Renal cortex interstitium (tissue), 11 donors: Measurements from ENCODE around the gene SYCP2. TPM values are rescaled to one million over a fixed set of nuclear protein-coding genes. Genes with fewer than 3 reads are reported as not detected.

Experiments used
- DNase-seq, 11 donors: peaks; one replicate each; pipeline ENCODE4 v3.0.0-alpha.2; 2013; ENCODE audit warnings: low read depth in 9 of 11, low spot score in 4 of 11; ENCODE audit errors: extremely low read depth in 1 of 11
- polyA plus RNA-seq, 3 donors: library from polyadenylated mRNA; unstranded; fragments of 120-200 nt; gene quantifications; one replicate each; pipeline ENCODE4 v1.2.1, GENCODE V29; 2013; ENCODE audit not compliant: insufficient read length in 3 of 3

SYCP2 gene
- polyA plus RNA-seq, 3 donors = 6.1 to 10.5 (median 8.0) TPM

DNA sequence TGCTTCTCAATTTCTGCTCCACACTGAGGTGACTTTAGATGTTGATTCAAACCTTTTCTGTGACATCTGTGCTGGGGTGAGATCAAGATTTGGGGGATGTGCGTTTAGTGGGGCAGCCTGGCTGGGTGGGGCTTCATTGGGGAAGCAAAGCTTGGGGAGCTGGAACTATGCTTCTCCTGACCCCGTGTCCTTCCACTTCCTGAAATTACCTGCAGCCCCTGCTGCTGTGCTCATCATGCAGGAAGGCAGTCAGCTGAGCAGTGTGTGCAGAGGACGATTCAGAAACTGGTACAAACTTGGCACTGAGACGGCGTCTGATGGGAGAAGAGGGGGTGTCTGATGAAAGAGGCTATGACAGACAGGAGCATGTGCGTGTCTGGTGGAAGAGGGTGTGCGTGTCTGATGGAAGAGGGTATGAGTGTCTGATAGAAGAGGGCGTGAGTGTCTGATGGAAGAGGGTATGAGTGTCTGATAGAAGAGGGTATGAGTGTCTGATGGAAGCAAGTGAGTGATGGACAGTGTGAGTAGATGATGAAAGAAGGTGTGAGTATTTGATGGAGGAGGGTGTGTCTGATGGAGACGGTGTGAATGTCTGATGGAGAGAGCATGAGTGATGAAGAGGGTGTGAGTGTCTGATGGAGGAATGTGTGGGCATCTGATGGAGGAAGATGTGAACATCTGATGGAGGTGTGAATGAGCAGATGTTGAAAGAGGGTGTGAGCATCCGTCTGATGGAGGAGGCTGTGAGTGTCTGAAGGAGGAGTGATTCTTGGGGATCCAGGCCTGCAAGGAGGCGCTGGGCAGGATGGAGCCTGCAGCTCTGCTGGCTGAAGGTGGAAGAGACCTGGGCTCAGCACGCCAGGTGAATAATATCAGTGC is 103.4 kb downstream of the SYCP2 start:
- DNase-seq = no peak

DNA sequence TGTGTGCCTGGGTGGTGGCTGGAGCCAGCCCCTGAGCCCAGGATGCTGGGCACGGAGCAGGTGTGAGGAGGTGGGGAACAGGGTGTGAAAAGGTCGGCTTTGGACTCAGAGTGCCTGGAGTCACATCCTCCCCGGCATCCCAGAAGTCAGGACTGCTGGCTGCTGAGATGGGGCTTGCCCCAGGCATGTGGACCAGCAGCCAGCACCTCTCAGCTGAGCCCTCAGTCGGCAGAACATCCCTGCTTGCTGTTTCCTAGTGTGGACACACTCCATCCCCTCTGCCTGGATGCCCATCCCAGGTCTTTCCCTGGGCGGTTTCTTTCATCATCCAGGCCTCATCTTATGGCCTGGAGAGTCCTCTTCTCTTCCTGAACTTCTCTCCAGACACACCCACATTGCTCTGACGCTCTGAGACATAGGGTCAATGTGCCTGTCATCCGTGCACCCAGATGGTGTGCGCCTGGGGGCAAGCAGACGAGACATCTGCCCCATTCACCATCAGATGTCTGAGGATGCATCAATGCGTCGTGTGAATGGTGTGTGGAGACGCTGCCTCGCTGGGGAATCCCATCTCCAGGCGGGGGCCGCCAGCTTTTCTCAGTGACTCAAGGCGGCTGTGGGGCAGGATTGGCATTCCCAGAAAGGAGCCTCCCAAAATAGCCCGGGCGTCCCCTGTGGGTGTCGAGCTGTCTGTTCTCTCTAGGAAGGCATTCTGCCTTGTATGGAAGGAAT is 104.2 kb downstream of the SYCP2 start:
- DNase-seq = no peak

DNA sequence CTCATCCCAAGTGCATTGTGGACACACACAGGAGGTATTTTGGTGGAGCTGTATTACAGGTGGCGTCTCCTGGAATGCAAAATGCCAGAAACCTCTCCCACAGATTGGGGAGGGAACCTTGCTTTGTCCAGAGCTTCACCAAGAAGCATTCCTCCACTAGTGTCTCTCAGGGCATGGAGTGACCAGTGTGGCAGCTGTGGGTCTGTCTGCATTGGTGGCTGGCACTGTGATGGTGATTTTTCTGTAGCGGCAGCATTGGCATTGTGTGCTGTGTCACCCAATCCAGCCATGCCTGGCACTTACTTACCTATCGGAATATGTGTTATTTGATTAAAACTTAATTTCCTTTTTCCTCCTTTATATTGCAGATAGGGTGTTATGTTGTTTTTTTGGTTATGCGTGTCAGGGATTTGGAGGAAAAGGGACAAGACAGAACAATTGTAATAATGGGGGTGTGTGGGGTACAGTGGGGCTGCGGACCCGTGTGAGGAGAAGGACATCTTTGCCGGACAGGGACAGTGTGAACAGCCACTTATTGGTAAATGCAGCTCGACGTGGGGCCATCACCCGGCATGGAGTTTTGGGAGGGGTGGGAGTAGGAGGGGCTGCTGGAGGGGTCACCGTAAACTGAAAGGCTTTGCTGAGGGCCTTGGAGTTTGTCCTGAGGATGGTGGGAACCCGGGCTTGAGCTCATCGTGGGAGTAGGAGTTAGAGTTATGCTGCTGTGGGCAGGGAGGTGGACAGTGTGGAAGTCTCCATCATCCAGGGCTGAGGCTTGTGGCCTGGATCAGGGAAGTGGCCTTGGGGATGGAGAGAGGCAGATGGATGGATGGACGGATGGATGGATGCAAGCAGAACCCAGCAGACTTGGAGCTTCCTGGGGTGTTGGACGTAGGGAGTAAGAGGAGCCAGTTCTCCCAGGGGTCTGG is 105.0 kb downstream of the SYCP2 start:
- no peak for DNase-seq

DNA sequence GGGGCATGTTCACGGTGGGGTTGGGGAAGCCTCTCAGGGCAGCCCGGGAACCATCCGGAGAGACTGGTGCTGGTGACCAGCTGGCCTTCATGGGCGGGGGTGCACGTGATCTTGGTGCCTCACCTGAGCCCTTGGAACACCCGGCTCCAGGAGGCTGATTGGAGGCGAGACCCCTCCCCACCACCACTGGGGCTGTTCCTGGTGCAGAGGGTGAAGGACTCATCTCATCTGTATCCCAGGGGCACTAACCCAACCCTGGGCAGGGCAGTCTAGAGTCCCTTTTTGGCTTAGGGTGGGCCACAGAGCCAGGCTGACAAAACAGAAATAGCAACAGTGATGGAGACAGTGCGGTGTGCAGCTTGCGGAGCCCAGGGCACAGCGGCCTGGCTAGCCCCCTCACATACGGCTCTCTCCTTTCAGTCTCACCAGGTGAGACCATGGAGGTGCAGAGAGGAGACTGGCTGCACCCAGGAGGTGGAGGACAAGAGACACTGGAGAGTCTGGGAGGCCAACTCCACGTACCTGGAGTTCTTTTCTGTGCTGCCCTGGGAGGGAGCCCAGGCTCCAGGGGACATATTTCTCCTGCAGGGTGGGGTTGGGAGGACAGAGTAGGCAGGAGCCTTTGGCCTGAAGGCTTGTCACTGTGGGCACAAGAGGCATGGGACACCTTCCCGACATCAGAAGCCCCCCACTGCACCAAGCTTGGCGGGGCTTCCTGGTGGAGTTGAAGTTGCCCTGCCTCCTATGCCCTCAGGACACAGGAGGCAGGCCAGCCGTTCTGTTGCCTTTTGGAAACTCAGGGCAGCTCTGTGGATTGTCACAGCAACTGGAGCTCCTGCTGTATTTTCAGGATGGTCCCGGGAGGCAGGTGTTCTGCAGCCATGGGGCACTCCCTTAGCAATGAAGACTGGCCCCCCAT is 106.0 kb downstream of the SYCP2 start:
- DNase-seq = no peak

DNA sequence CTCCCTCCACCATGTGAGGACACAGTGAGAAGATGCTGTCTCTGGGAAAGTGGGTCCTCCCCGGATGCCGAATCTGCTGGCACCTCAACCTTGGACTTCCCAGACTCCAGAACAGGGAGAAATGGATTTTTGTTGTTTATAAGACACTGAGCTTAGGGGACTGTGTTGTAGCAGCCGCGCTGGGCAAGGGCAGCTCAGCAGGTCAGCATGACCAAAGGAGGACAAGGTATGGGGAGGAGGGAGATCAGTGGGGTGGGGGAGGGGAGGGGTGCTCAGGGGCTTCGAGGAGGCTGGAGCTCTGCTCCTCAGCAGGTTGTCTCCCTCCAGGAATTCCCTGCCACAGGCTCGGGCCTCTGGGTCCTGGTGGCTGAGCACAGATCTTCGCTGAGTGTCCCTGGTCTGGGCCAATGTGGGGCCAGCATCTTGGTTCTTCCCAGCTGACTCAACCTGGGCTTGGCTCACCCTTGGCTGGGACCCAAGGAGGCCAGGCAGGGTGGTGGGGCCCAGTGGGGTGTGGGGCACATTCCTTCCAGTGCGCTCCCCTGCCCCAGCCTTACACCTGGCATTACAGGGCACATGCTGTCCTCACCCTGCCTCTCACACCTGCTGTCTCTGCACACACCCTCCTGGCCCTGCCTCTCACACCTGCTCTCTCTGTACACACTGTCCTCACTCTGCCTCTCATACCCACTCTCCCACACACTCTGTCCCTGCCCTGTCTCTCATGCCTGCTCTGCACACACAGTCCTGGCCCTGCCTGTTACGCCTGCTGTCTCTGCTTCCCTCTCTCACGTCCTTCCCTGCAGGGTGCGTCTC is 107.3 kb downstream of the SYCP2 start:
- DNase-seq = no peak

DNA sequence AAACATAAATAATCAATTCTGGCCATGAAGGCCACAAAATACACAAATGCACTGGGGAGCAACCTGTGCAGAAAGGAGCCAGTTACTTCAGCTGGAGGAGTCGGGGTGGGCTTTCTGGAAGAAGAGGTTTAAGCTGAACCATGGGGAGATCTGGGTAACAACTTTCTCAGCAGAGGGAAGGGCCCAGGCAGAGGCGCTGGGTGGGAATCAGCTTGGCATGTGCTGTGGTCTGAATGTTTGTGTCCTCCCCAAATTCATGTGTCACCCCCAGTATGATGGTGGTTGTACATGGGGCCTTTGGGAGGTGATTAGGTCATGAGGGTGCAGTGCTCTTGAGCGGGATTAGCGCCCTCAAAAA is 107.9 kb downstream of the SYCP2 start:
- no peak for DNase-seq

DNA sequence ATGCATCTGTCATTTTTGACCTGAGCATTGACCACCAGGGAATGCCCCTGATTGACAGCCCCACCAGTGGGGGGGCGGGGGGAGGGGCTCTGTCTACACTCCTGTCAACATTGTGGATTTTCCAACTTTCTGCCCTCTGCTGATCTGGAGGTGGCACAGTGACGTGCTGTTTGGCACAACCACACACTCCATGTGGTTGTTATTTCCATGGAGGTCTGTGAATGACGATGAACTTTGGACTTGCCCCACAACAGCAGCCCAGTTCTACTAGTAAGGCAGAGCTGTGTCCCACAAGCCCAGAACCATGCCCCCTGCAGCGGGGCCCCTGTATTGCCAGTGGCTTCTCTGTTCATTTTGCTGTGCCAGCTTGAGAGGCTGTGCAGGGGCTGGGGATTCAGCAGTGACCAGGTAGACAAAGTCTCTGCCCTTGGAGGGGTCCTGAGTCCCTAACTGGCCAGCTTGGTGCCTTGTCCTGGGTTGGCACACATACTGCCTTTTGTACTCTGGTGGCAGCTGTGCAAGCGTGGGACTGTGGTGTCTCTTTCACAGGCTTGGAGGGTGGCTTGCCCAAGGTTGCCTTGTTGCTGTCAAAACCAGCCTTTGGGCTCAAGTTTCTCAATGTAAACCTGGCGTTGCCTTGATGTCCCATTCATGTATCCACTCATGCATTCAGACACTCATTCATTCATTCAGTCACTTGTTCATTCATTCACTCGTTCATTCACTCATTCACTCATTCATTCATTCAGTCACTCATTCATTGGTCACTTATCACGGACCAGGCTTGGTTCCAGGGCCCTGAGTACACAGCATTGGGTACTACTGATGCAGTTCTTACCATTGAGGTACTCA is 108.5 kb downstream of the SYCP2 start:
- DNase-seq = no peak

DNA sequence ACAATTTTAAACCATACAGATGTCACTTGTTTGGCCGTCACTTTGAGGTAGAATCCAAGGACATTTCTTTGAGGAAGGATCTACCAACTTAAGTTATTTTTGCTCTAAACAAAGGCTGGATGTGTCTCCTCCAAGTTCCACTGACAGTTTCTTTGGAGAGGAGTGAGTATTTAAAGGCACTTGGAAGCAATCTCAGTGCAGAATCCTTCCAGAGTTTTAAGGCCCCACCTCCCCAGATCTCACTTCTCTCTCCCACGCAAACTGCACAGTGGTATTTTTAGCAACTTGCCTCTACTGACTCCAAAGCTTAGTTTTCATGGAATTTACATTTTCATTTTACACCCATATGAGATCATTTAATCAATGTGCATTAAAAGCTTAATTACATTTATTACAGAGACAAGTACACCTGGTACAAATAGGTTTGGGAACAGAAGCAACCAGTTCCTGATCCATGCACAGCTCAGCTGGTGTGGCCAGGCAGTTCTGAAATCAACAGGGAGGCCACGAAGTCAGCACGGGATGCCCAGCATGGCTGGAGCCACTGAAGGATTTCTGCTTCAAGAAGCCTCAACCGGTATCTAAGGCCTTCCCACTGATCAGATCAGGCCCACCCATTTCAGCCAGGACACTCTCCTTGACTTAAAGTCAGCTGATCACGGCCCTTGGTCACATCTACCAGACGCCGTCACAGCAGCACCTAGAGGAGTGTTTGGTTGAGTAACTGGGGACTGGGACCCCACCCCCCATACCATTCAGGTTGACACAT is 109.8 kb downstream of the SYCP2 start:
- DNase-seq = no peak

DNA sequence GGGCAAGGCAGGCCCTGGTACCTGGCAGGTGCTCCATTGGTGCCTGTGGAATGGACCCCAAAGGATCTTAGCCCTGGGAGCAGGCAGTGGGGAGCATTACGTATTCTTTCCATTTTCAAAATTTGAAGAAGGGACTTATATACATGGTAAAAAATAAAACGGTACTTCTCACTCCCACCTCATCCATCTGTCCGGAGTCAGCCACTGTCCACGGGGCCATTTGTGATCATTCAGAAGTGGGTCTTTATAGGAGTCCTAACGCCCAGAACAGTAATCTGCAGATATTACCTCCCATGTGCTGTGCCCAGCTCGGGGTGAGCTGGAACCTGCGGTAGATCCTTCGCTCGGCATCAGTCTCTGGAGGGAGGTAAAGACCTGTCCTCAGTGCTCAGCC is 110.4 kb downstream of the SYCP2 start:
- DNase-seq = no peak

DNA sequence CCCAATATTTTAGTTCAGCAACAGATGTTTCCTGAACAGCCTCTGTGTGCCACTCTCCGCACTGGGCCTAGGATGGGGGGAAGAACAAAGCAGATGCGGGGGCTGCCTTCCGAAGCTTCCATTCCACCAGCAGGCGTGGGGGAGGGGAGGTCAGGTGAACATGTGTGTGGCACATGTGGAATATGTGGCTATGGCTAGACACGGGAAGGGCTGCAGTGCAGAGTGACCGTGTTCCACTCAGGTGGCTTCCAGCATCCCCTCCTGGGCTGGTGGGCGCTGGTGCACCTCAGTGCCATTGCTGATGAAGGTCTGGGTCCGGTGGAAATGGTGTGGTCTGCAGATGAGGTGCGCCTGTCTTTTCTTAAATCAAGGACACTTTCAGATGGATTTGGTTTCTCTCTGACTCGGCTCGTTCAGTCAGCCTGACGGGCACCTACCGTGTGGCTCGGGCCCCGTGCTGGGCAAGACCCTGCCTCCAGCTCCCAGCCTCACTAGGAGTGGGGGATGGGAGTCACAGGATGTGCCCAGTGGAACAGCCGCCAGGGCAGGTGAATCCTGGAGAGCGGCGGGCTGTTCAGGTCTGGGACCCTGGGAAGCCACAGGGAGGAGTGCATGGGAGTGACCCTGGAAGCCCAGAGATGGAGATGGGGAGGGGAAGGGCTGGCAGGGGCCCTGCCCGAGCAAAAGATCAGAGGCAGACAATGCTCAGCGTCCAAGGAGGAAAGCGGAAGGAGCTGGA is 111.0 kb downstream of the SYCP2 start:
- DNase-seq = no peak

DNA sequence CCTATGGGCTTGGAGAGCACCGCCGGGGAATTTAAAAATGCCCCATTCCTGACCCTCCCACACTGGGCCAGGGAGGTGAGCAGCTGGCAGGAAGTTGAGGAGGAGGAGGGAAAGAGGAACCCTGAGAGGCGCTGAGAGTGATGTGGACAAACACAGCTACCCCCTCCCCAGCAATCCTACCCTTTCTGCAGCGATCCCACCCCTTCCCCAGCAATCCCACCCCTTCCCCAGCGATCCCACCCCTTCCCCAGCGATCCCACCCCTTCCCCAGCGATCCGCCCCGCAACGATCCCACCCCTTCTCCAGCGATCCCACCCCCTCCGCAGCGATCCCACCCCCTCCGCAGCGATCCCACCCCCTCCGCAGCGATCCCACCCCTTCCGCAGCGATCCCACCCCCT is 111.6 kb downstream of the SYCP2 start:
- DNase-seq = no peak

DNA sequence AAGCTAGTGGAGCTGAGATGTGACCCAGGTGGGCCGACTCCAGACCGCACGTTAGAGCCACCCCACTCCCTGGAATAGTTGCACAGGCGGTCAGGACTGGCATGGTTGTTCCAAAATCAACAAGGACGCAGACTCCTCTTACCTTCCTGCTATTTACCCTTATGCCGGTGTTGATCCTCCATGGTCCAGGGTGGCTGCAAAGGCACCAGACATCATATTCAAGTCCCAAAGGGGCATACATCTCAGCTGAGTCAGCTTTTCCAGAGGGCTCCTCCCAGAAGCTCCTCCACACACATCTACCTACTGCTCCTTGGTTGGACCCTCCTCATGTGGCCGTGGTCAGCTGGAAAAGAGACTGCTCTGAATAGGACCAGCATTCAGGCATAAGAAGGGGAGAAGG is 112.2 kb downstream of the SYCP2 start:
- no peak for DNase-seq

DNA sequence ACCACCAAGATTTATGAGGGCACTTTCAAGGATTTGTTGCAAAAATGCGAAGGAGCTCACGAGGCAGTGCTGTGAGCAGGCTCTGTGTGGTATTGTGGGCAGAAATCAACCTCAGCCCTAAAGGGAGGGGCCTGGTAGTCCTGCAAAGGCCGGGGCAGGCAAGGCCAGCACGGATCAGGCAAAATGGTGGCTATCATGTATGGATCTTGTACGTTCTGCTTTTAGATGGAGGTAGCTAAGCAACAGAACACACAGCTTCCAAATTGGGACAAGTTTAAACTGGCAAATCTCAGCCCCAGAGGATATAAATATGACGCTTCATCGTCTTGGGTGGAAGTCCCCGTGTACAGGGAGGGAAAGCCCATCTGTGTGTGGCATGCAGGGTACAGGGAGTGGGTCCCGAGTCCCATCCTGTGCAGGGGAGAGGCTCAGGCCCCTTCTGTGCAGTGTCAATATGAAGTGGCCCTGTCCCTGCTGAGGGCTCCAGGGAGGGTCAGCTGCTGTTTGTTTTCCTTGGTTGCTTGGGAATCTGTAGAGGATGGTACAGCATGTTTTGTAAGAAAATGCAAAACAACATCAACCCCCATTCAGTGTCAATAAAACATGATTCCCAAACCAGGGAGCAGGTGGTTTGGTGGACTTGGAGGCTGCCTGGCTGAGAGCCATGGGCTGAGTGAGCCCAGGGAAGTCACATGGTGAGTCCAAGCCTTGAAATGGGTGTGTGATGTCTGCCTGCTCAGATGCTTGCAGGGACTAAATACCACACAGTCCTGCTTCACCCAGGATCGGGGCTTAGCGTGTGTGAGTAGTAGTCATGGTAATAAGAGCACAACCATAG is 113.0 kb downstream of the SYCP2 start:
- DNase-seq = no peak

DNA sequence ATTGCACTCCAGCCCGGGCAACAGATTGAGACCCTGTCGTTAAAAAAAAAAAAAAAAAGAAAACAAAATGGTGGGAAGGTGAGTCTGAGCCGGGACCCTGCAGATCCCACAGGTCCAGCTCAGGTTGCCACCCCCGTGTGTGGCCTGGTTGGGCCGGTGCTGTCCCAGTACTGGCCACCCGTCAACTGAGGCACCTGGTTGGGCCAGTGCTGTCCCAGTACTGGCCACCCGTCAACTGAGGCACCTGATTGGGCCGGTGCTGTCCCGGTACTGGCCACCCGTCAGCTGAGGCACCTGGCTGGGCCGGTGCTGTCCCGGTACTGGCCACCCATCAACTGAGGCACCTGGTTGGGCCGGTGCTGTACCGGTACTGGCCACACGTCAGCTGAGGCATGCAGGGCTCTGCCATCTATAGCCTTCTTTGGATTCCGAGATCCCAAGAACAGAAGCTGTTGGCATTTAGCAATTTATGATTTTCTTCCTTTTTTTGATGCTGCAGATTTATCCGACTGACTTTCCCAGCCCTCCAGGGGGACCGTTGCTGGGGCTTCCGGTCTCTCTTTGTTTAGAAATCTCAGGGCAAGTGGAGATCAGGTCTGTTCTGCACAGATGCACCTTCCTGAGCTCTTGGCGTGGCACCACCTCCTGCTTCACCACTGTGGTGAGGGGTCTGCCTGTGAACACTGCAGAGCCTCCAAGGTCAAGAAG is 113.8 kb downstream of the SYCP2 start:
- DNase-seq = no peak
